HG03460 (cell line): Measurements from ENCODE around the gene WFDC11.

ENCODE experiments used
- ATAC-seq: cut with Tn5 transposase; IDR thresholded peaks from one replicate; pipeline ENCODE4 v1.9.1; 2021; ENCODE audit not compliant: unreplicated experiment

Gene WFDC11

DNA sequence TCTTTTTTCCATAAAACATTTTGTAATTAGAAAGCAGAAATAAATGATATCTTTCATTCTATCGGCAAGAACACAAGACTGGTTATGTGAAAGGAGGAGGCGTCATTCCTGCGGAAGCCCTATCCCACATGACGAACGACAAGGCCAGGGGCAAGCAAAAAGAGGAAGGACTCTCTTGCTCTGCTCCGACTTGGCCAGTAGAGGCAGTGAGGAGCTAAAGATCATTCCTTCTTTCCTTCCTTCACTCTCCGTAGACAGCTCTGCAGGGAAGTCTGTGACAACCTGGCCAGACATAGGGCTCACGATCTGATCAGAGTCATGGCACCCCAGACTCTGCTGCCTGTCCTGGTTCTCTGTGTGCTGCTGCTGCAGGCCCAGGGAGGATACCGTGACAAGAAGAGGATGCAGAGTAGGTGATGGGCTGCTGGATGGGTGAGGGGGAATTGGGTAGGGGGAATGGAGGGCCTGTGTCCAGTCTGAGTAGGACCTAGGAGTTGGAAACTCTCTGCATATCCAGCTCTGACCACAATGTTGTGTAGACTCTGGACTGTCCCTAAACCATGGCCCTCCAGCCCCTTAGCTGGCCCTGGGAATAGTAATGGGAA is 40.4 kb downstream of the WFDC11 start, which contains the start of gene WFDC10A:
Gene WFDC10A, plus strand, starts transcription at position 244 of the 605 bp plus-strand sequence. Its CDS starts 75 bp downstream, at position 319.
- no peak for ATAC-seq

GRCh38 chr20:45626540-45626939 is 43.5 kb downstream of the WFDC11 start:
- no peak for ATAC-seq

GRCh38 chr20:45621593-45621992 is 48.4 kb downstream of the WFDC11 start:
- ATAC-seq = no peak

GRCh38 chr20:45617591-45617990 is 52.4 kb downstream of the WFDC11 start:
- ATAC-seq = no peak

- no peak for ATAC-seq
Observed at GRCh38 chr20:45612314-45612713, 57.7 kb downstream of the WFDC11 start.

DNA sequence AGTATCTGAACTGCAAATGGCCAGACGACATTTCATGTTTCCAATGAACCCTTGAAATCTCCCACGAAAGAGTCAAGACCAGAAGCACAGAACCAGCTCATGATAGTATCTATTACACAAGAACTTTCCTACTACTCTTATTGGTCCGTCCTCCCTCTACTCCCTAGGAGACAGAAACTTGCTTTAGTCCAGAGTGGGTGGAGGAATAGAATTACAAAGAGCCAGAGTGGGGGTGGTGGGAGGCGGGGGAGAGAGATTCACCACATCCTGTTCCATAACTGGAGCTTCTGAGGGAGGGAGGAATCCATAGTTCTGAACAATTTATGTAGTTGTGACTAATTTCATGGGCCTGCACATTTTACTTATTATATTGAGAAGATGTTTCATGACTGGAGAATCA is 59.0 kb downstream of the WFDC11 start:
- ATAC-seq = no peak

DNA sequence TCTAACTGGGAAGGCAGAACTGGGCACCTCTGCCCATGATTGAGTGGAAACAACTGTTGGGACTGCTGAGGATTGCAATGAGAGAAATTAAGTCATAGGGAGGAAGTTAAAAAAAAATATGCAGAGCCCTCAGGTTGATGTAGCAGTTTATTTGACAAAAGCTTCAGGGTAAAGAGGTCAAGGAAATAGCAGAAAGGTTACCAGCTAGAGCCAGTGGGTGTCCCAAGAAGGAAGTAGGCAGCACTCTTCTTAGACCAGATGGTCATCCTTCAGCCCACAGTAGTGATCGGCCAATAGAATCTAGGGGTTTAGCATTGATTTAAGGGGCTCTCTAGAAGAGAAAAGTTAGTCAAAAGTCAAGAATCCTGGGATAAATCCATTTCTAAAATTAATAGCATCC is 62.2 kb downstream of the WFDC11 start:
- ATAC-seq = no peak
